AG04449 (cell line): Measurements from ENCODE around the gene SAE1.

Experiments used
- CTCF ChIA-PET: fragments of 350-600 bp; formaldehyde crosslinking; extraction: SDS; loops from one replicate; lab custom pipeline; 2021; ENCODE audit warnings: antibody characterized with exemption; lab: Yijun Ruan, JAX
- POLR2A ChIA-PET: fragments of 400-600, 350-600 bp; formaldehyde crosslinking; extraction: SDS; loops from one replicate; lab custom pipeline; 2020; ENCODE audit warnings: antibody characterized with exemption, inconsistent platforms; lab: Yijun Ruan, JAX
- DNase-seq: peaks from one replicate; pipeline ENCODE4 v3.0.0-alpha.2; 2010; ENCODE audit warnings: low read depth, low spot score
- H3K4me3 ChIP-seq: 2 replicates; pipeline ENCODE4 v1.5.1; 2011; ENCODE audit warnings: low read depth, mild to moderate bottlenecking, control low read depth, low read length
- CTCF ChIP-seq: IDR thresholded peaks from one replicate; pipeline ENCODE4 v1.5.1; 2011; ENCODE audit warnings: mild to moderate bottlenecking, moderate library complexity, low read length, control low read depth, inconsistent platforms; ENCODE audit not compliant: insufficient read depth; ENCODE audit errors: missing control alignments

SAE1 gene

GRCh38 chr19:47168065-47168464 lies 37.4 kb downstream of the SAE1 start:
- no peak for DNase-seq
- H3K4me3 ChIP-seq: no peak overlapping the region
- ChIA-PET POLR2A (no interaction called here), CTCF (interaction anchor here (0.9 to 2.9 kb wide), 5 partner anchors 11 to 79 kb away, joined by 3 to 14 read pairs (median 11); no protein-coding TSS in a partner anchor)
- TF ChIP-seq CTCF: no peak

- no peak overlapping the region for H3K4me3 ChIP-seq
- CTCF ChIA-PET: interaction anchor here (1.9 to 2.3 kb wide), 3 partner anchors 9 to 160 kb away, joined by 5 to 11 read pairs (median 5); no protein-coding TSS in a partner anchor
- no peak for TF ChIP-seq CTCF
- DNase-seq: no peak
- POLR2A ChIA-PET: interaction anchor here (0.6 kb wide), 1 partner anchor 116 kb away, joined by 3 read pairs; no protein-coding TSS in a partner anchor
These were observed 42.2 kb downstream of the SAE1 start for GRCh38 chr19:47172666-47173455.

- POLR2A ChIA-PET: interaction anchor here (0.6 kb wide), 2 partner anchors 16 to 319 kb away, joined by 3 to 4 read pairs; no protein-coding TSS in a partner anchor
- DNase-seq: no peak
- no peak for TF ChIP-seq CTCF
- no peak overlapping the region for H3K4me3 ChIP-seq
- CTCF ChIA-PET: interaction anchor here (2.9 kb wide), 1 partner anchor 68 kb away, joined by 14 read pairs; no protein-coding TSS in a partner anchor
These were observed 45.5 kb downstream of the SAE1 start for GRCh38 chr19:47176071-47176626.

- ChIA-PET CTCF (interaction anchor here (0.7 to 2.9 kb wide), 10 partner anchors 9 to 97 kb away, joined by 3 to 14 read pairs (median 4); partner anchors contain the start of gene SAE1), POLR2A (interaction anchor here (0.6 kb wide), 3 partner anchors 16 to 318 kb away, joined by 3 to 5 read pairs (median 4); no protein-coding TSS in a partner anchor)
- H3K4me3 ChIP-seq: no peak overlapping the region
- DNase-seq: peak; percentile 93
- TF ChIP-seq CTCF: no peak
These were observed 46.0 kb downstream of the SAE1 start for GRCh38 chr19:47176627-47177090.

GRCh38 chr19:47179653-47180310 lies 49.1 kb downstream of the SAE1 start:
- H3K4me3 ChIP-seq: no peak overlapping the region
- ChIA-PET POLR2A (interaction anchor here (0.5 kb wide), 1 partner anchor 77 kb away, joined by 3 read pairs; the partner anchor contains the start of gene CCDC9), CTCF (interaction anchor here (1.0 to 2.0 kb wide), 3 partner anchors 31 to 68 kb away, joined by 3 to 13 read pairs (median 7); no protein-coding TSS in a partner anchor)
- no peak for DNase-seq
- TF ChIP-seq CTCF: no peak
